ENCODE results near the gene ADAM8.

ADAM8 gene

DNA sequence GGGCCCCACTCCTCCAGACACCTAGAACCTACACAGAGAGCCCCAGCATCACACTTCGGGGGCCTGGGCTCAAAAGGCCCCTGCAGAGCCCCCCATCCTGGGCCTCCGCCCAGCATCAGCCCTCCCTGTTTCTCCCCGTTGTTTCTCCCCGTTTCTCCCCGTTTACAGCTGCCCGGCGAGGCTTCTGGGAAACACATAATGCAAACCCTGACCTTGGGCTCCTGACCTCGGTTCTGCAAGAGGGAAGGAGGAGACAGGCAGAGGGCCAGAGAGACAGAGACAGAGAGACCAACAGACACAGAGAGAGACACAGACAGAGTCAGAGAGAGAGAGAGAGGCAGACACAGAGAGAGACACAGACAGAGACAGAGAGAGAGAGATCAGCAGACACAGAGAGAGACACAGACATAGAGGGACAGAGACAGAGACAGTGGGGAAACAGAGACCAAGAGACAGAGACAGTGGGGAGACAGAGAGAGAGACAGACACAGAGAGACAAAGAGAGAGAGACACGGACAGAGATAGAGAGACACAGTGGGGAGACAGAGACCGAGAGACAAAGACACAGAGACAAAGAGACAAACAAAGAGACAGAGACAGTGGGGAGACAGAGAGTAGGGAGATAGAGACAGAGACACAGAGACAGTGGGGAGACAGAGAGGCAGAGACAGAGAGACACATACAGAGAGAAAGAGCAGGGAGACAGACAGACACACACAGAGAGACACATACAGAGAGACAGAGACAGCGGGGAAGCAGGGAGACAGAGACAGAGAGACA lies 26.5 kb downstream of the ADAM8 start:
- H3K4me3 ChIP-seq (ENCODE audit: low read depth, low read length), result no peak overlapping the region

DNA sequence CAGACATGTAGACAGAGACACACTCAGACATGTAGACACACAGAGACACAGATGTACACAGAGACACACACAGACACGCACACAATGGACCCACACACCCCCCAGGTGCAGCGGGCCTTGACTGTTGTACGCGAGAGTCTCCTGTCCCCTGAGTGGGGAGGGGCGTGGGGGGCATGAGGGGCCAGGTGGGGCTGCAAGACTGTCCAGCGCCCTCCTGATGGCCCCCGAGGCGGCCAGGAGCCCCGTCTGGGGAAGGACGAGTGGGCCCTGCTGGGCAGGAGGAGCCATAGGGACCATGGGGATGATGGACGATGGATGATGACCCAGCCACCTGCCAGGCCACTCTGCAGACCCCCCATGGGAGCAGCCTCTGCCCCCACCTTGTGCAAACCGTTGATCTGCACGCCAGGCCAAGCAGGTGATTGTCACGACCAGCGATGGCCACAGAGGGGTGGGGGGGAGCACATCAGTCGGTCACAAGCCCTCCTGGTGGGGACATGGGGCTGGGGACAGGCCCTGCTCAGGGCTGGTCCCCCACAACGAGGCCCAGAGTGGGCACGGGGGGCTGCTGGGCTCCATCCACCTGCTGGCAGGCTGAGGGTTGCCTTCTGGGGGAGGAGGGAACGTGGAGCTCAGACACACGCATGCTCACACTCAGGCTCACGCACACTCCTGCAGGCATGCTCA lies 27.4 kb downstream of the ADAM8 start:
- H3K4me3 ChIP-seq (ENCODE audit: low read depth, low read length), result no peak overlapping the region
- no peak for DNase-seq (ENCODE audit: low read depth)

More for the DNA sequence above, 26.5 kb downstream of the ADAM8 start:
- no peak for DNase-seq (ENCODE audit: low read depth)
- TF ChIP-seq, protein P1, sequence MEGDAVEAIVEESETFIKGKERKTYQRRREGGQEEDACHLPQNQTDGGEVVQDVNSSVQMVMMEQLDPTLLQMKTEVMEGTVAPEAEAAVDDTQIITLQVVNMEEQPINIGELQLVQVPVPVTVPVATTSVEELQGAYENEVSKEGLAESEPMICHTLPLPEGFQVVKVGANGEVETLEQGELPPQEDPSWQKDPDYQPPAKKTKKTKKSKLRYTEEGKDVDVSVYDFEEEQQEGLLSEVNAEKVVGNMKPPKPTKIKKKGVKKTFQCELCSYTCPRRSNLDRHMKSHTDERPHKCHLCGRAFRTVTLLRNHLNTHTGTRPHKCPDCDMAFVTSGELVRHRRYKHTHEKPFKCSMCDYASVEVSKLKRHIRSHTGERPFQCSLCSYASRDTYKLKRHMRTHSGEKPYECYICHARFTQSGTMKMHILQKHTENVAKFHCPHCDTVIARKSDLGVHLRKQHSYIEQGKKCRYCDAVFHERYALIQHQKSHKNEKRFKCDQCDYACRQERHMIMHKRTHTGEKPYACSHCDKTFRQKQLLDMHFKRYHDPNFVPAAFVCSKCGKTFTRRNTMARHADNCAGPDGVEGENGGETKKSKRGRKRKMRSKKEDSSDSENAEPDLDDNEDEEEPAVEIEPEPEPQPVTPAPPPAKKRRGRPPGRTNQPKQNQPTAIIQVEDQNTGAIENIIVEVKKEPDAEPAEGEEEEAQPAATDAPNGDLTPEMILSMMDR (IDR thresholded peaks at IDR 0.05; ENCODE audit: control insufficient read depth, extremely low read depth, insufficient read depth), result no peak

DNA sequence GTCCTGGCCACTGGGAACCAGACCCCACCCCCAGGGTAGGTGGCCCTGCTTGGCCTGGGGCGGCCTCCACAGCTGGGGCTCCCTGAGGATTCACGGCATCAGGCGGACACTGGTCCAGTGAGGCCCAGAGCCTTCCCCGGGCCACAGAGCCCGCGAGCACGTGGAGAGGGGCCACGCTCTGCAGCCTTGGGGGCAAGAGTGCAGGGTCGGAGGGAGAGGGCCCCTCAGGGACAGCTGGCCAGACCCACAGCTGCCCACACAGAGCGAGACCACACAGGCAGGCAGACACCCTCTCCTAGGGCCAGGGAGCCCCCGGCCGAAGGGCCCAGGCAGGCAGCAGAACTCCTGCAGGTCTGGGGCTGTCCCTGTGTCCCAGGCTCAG lies 28.3 kb downstream of the ADAM8 start:
- TF ChIP-seq, protein P1 (IDR thresholded peaks at IDR 0.05; ENCODE audit: control insufficient read depth, extremely low read depth, insufficient read depth), result no peak
- H3K4me3 ChIP-seq (ENCODE audit: low read depth, low read length), result no peak overlapping the region
- DNase-seq (ENCODE audit: low read depth), result no peak

More for the DNA sequence above, 27.4 kb downstream of the ADAM8 start:
- TF ChIP-seq, protein P1 (IDR thresholded peaks at IDR 0.05; ENCODE audit: control insufficient read depth, extremely low read depth, insufficient read depth), result no peak

DNA sequence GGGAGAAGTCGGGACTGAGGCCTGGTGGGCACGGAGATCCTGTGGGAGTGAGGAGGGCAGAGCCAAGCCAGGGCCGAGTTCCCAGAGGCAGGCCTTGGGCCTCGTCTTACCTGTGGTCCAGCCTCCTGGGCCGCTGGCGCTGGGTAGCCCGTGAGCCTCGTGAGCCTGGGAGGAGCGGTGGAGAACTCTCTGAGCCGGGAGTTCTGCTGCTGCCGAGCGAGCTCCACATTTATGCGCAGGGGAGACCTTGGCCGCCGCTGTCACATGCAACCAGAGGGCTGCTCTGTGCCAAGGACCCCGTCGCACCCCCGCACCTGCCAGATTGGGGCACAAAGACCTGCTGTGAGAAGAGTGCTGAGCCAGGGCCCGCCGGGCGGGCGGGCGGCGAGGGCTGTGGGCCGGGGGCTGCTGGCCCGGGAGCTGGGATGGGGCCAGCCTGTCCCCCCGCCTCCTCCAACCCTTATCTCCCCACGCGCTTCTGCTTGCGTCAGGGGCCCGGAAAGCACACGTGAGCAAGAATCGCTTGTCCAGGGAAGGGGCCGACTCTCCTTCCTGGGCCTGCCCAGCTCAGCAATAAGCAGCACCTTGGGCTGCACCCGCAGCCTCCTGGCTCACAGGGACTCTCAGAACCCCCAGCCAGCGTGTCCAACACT lies 28.9 kb downstream of the ADAM8 start:
- TF ChIP-seq, protein P1 (IDR thresholded peaks at IDR 0.05; ENCODE audit: control insufficient read depth, extremely low read depth, insufficient read depth), result no peak
- H3K4me3 ChIP-seq (ENCODE audit: low read depth, low read length), result no peak overlapping the region
- DNase-seq (ENCODE audit: low read depth), result no peak

DNA sequence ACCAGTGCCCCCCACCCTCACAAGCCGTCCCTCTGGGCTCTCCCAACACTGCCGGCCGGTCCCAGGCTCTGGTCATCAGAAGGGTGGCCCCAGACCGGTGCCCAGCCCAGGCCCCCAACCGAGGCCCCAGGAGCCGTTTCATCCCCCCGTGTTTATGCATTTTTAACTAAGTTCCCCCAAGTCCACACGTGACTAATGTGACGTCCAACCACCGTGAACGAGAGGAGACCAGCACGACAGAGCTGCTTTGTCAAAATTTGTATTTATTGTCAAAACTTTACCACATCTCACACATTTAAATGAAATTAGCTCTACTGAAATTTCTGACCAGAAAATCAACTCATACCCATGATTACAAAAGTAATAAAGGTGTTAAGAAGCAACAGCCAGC lies 30.4 kb downstream of the ADAM8 start:
- no peak overlapping the region for H3K4me3 ChIP-seq (ENCODE audit: low read depth, low read length)
- TF ChIP-seq, protein P1 (IDR thresholded peaks at IDR 0.05; ENCODE audit: control insufficient read depth, extremely low read depth, insufficient read depth), result no peak

DNA sequence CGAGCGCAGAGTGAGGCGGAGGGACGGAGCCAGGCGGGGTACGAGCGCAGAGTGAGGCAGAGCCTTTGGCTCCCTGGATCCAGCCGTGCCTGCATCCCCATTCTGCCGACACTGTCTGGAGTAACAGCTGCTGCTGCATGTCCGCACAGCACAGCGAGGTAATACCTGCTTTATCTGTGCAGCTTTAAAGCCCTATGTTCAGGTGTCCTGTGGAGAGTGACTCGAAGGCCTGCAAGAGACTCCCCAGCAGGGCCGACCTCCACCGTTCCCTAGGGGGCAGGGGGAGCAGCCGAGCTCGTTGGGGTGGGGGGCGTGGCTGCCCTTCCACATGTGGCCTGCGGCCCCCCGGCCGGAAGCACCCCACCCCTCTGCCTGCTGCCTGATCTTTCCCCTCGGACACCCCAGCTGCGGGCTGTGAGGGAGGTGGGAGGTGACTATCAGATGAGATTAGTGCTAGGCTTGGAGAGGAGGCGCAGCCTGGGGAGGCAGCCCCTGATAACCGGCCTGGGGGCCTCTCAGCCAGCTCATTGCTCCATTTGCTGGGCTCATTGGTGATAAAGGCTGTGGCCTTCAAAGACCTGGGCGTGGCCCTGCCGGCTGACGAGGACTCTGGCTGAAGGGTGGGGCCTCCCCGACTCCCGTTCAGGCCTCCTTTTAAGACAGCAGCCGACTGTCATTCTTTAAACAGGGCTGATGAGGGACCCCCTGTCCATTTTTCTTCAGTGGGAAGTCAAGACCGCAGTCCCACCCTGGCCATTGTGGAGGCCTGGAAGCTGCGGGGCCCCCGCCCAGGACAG lies 31.0 kb downstream of the ADAM8 start:
- H3K4me3 ChIP-seq (ENCODE audit: low read depth, low read length), result no peak overlapping the region
- TF ChIP-seq, protein P1 (IDR thresholded peaks at IDR 0.05; ENCODE audit: control insufficient read depth, extremely low read depth, insufficient read depth), result no peak
- DNase-seq (ENCODE audit: low read depth), result no peak

More for the DNA sequence above, 30.4 kb downstream of the ADAM8 start:
- no peak for DNase-seq (ENCODE audit: low read depth)
